ENCODE measurements around the gene CAPN12. TPM values are rescaled to one million over a fixed set of nuclear protein-coding genes. Genes with fewer than 3 reads are reported as not detected.
"Not testable (repeated sequence)": the region's sequence is repeated elsewhere in the genome, so short reads cannot be mapped to it uniquely, and the experiment has no call there.

CAPN12 gene
- total RNA-seq, 1 donor from 2014 or later = 0.22 TPM

- no peak overlapping the region for H3K4me3 ChIP-seq
- H3K27ac ChIP-seq (replicated peaks) = no peak overlapping the region
- no peaks in the 10 kb centered on the region for H3K36me3 ChIP-seq
- TF ChIP-seq CTCF (IDR thresholded peaks at IDR 0.05; ENCODE audit: borderline replicate concordance) = no peak
- peaks cover 10% of the 10 kb centered on the region for H3K27me3 ChIP-seq (ENCODE audit: low read depth)
- no peaks in the 10 kb centered on the region for H3K9me3 ChIP-seq (replicated peaks)
- H3K4me1 ChIP-seq = no peaks in the 10 kb centered on the region
- intact Hi-C loops (cut with micrococcal nuclease) = no loop called here
- no peak for DNase-seq
Observed at GRCh38 chr19:38781058-38781457, 36.8 kb upstream of the CAPN12 start.

GRCh38 chr19:38780443-38780842 lies 36.2 kb upstream of the CAPN12 start:
- Histone ChIP-seq H3K9me3 (replicated peaks) (no peaks in the 10 kb centered on the region), H3K4me1 (no peaks in the 10 kb centered on the region), H3K27ac (replicated peaks) (no peak overlapping the region), H3K27me3 (ENCODE audit: low read depth) (peaks cover 10% of the 10 kb centered on the region), H3K36me3 (no peaks in the 10 kb centered on the region), H3K4me3 (no peak overlapping the region)
- DNase-seq = no peak
- no peak for TF ChIP-seq CTCF (IDR thresholded peaks at IDR 0.05; ENCODE audit: borderline replicate concordance)
- intact Hi-C loops (cut with micrococcal nuclease) = no loop called here

GRCh38 chr19:38778733-38779132 lies 34.5 kb upstream of the CAPN12 start:
- Histone ChIP-seq H3K36me3 (no peaks in the 10 kb centered on the region), H3K4me3 (no peak overlapping the region), H3K27me3 (ENCODE audit: low read depth) (peaks cover 10% of the 10 kb centered on the region), H3K27ac (replicated peaks) (no peak overlapping the region), H3K4me1 (no peaks in the 10 kb centered on the region), H3K9me3 (replicated peaks) (no peaks in the 10 kb centered on the region)
- intact Hi-C loops (cut with micrococcal nuclease) = no loop called here
- TF ChIP-seq CTCF (IDR thresholded peaks at IDR 0.05; ENCODE audit: borderline replicate concordance) = no peak
- DNase-seq = no peak

- Histone ChIP-seq H3K4me1 (peaks cover 8% of the 10 kb centered on the region), H3K9me3 (replicated peaks) (no peaks in the 10 kb centered on the region), H3K36me3 (no peaks in the 10 kb centered on the region), H3K27me3 (ENCODE audit: low read depth) (no peaks in the 10 kb centered on the region), H3K4me3 (no peak overlapping the region), H3K27ac (replicated peaks) (no peak overlapping the region)
- TF ChIP-seq CTCF (IDR thresholded peaks at IDR 0.05; ENCODE audit: borderline replicate concordance) = no peak
- intact Hi-C loops (cut with micrococcal nuclease) = no loop called here
- no peak for DNase-seq
Observed at GRCh38 chr19:38774181-38774950, 30.1 kb upstream of the CAPN12 start.

GRCh38 chr19:38773469-38774177 lies 29.3 kb upstream of the CAPN12 start, which contains the start of gene LGALS7:
LGALS7 (minus strand) TSS chr19:38773517; CDS start chr19:38773492, 25 bp downstream.
- no peak within 1 kb of the TSS for H3K4me3 ChIP-seq
- H3K27ac ChIP-seq (replicated peaks) = no peak within 1 kb of the TSS
- peaks cover 9% of the 10 kb centered on the region for H3K4me1 ChIP-seq
- H3K9me3 ChIP-seq (replicated peaks) = no peaks in the 10 kb centered on the region
- H3K27me3 ChIP-seq (ENCODE audit: low read depth) = no peaks in the 10 kb centered on the region
- intact Hi-C loops (cut with micrococcal nuclease) = no loop called here
- no peaks in the 10 kb centered on the region for H3K36me3 ChIP-seq
- no peak for DNase-seq
- TF ChIP-seq CTCF (IDR thresholded peaks at IDR 0.05; ENCODE audit: borderline replicate concordance) = no peak

GRCh38 chr19:38771569-38771968 lies 27.3 kb upstream of the CAPN12 start:
- H3K36me3 ChIP-seq; DNase-seq; H3K9me3 ChIP-seq (replicated peaks); H3K27ac ChIP-seq (replicated peaks); H3K27me3 ChIP-seq (ENCODE audit: low read depth); H3K4me1 ChIP-seq; H3K4me3 ChIP-seq; intact Hi-C loops (cut with micrococcal nuclease): not testable (repeated sequence)

GRCh38 chr19:38770949-38771275 lies 26.6 kb upstream of the CAPN12 start:
- H3K4me3 ChIP-seq; intact Hi-C loops (cut with micrococcal nuclease); H3K36me3 ChIP-seq; H3K27me3 ChIP-seq (ENCODE audit: low read depth); H3K27ac ChIP-seq (replicated peaks); H3K4me1 ChIP-seq; DNase-seq; H3K9me3 ChIP-seq (replicated peaks): not testable (repeated sequence)

- Histone ChIP-seq H3K4me3 (peak overlapping the region; percentile 56), H3K27ac (replicated peaks) (peak overlapping the region; percentile 75)
- H3K27me3 ChIP-seq (ENCODE audit: low read depth); H3K4me1 ChIP-seq; H3K9me3 ChIP-seq (replicated peaks); H3K36me3 ChIP-seq; intact Hi-C loops (cut with micrococcal nuclease); DNase-seq: not testable (repeated sequence)
Observed at GRCh38 chr19:38770228-38770948, 26.1 kb upstream of the CAPN12 start.

All from left ventricle myocardium inferior (tissue), 1 donor.